ENCODE data around the gene GALK1. TPM values are rescaled to one million over a fixed set of nuclear protein-coding genes. Genes with fewer than 3 reads are reported as not detected.
A peak's percentile ranks its signal among the peaks of the same experiment; 100 is the strongest.

Gene GALK1
- polyA plus RNA-seq, 3 donors: 44.8 to 108 (median 84.3) TPM

DNA sequence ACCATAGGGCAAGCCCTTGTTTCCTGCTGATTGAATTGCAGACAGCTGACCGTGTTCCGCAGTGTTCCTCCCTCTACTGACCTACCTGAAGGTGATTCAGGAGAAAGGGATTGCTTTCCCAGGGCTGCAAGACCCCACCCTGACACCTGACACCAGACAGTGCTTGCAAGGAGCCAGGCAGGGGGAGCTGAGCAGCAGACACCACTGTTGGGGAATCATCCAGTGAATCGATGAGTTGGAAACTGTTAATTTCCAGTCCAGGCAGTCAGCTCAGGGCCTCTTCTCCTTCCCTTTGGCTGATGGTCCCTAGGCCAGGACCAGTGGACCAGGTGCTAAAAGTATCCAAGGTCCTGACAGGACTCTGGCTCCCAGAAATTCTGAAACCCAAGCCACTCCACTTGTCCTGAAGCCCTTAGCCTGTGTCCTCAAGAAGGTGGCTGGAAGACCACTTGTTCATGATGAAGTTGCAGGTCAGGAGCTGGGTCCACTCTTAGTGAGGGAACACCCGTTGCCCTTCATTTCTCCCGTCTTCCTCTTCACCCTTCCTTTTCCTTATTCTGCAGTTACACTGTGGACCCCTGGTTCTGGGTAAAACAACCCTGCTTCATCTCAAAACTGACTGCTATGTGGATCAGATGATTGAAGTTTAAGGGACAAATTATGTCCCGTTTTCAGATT is 10.1 kb upstream of the GALK1 start:
- no peaks in the 10 kb centered on the region for H3K9me3 ChIP-seq (replicated peaks in 1 of 2; ENCODE audit: control insufficient read depth in 1 of 2, insufficient read depth in 1 of 2, low read length in 2 of 2)
- peaks cover 0 to 8% (median 0%) of the 10 kb centered on the region in 7 donors for H3K9me3 Mint-ChIP-seq
- peaks cover 0 to 2% (median 1%) of the 10 kb centered on the region in 3 donors for H3K27me3 Mint-ChIP-seq (ENCODE audit: low read depth in 3 of 3)
- peaks cover 28 to 49% of the 10 kb centered on the region in 2 donors for H3K36me3 Mint-ChIP-seq
- peaks cover 22 to 41% of the 10 kb centered on the region in 2 donors for H3K36me3 ChIP-seq (replicated peaks in 1 of 2; ENCODE audit: control insufficient read depth in 1 of 2, insufficient read depth in 2 of 2, low read length in 2 of 2)
- WGBS (ENCODE audit: insufficient coverage): 80% methylated on average over 1 of the region's 6 CpGs
- TF ChIP-seq, protein P1, sequence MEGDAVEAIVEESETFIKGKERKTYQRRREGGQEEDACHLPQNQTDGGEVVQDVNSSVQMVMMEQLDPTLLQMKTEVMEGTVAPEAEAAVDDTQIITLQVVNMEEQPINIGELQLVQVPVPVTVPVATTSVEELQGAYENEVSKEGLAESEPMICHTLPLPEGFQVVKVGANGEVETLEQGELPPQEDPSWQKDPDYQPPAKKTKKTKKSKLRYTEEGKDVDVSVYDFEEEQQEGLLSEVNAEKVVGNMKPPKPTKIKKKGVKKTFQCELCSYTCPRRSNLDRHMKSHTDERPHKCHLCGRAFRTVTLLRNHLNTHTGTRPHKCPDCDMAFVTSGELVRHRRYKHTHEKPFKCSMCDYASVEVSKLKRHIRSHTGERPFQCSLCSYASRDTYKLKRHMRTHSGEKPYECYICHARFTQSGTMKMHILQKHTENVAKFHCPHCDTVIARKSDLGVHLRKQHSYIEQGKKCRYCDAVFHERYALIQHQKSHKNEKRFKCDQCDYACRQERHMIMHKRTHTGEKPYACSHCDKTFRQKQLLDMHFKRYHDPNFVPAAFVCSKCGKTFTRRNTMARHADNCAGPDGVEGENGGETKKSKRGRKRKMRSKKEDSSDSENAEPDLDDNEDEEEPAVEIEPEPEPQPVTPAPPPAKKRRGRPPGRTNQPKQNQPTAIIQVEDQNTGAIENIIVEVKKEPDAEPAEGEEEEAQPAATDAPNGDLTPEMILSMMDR (IDR thresholded peaks at IDR 0.05): no peak
- intact Hi-C loops (cut with micrococcal nuclease): loop anchor here (5.0 to 10.0 kb wide), 3 partner anchors 72 to 490 kb away; partner anchors contain the start of genes UBALD2 (in 1 of the 2) and WBP2 (in 1 of the 2)
- H3K4me1 ChIP-seq (ENCODE audit: control insufficient read depth in 1 of 2, insufficient read depth in 2 of 2, low read length in 2 of 2): peaks cover 19 to 25% of the 10 kb centered on the region in 2 donors
- H3K4me2 ChIP-seq (replicated peaks; ENCODE audit: extremely low read depth, low read length, poor library complexity, severe bottlenecking): peak overlapping the region; percentile 27
- H3K27ac ChIP-seq (ENCODE audit: low read depth in 1 of 2, low read length in 2 of 2): peak overlapping the region; percentile 11 to 95
- peak overlapping the region in 1 of 3 experiments; percentile 99 for H3K4me3 ChIP-seq (replicated peaks in 1 of 3; ENCODE audit: low read depth in 2 of 3, low read length in 3 of 3)
- peak overlapping the region in 6 of 7 donors; percentile 8 to 87 (median 65) for H3K27ac Mint-ChIP-seq
- no peaks in the 10 kb centered on the region for H3K27me3 ChIP-seq (ENCODE audit: control insufficient read depth in 2 of 2, insufficient read depth in 2 of 2, low read length in 2 of 2)
- no peak overlapping the region for H3K9ac ChIP-seq (ENCODE audit: insufficient read depth, low read length, poor library complexity, severe bottlenecking)
- no peak overlapping the region for H2AFZ ChIP-seq (ENCODE audit: insufficient read depth, low read depth, low read length, poor library complexity, severe bottlenecking)
- H3K4me1 Mint-ChIP-seq: peaks cover 24% of the 10 kb centered on the region
- peaks cover 57% of the 10 kb centered on the region for H4K20me1 ChIP-seq (ENCODE audit: insufficient read depth, low read length)
- H3K79me2 ChIP-seq (ENCODE audit: insufficient read depth, low read length): peaks cover 35% of the 10 kb centered on the region
- peak overlapping the region in 1 of 2 donors; percentile 99 for H3K4me3 Mint-ChIP-seq
- peak in 1 of 3 donors; percentile 11 for DNase-seq

DNA sequence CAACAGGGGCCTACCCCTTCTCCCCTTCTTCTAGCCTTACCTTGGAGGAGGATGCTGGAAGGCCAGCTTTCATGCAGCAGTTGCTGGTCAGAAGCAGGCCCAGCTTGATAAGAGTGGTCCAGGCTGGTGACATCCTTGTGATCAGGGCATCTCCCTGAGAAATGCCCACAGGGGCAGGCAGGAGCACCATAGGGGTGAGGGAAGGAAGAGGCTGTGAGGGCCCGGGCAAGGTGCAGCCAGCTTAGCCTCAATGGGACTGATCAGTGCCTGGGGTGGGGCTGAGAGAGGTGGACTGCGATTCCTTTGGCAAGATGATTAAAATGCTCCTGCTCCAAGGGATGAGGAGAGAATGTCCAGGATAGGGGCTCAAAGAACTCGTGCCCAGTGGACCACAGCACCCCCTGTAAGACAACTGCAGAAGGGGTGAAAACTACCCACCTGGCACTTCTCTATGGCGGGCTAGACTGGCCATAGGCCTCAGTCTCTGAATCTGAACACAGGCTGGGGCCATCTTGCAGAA is 9.5 kb upstream of the GALK1 start:
- Histone ChIP-seq H3K27me3 (ENCODE audit: control insufficient read depth in 2 of 2, insufficient read depth in 2 of 2, low read length in 2 of 2) (no peaks in the 10 kb centered on the region), H3K9ac (ENCODE audit: insufficient read depth, low read length, poor library complexity, severe bottlenecking) (no peak overlapping the region), H3K36me3 (replicated peaks in 1 of 2; ENCODE audit: control insufficient read depth in 1 of 2, insufficient read depth in 2 of 2, low read length in 2 of 2) (peaks cover 22 to 41% of the 10 kb centered on the region in 2 donors), H3K4me1 (ENCODE audit: control insufficient read depth in 1 of 2, insufficient read depth in 2 of 2, low read length in 2 of 2) (peaks cover 17 to 22% of the 10 kb centered on the region in 2 donors), H4K20me1 (ENCODE audit: insufficient read depth, low read length) (peaks cover 57% of the 10 kb centered on the region), H3K79me2 (ENCODE audit: insufficient read depth, low read length) (peaks cover 35% of the 10 kb centered on the region), H3K4me3 (replicated peaks in 1 of 3; ENCODE audit: low read depth in 2 of 3, low read length in 3 of 3) (peak overlapping the region in 1 of 3 experiments; percentile 99), H3K27ac (ENCODE audit: low read depth in 1 of 2, low read length in 2 of 2) (peak overlapping the region; percentile 11 to 95), H3K9me3 (replicated peaks in 1 of 2; ENCODE audit: control insufficient read depth in 1 of 2, insufficient read depth in 1 of 2, low read length in 2 of 2) (no peaks in the 10 kb centered on the region), H2AFZ (ENCODE audit: insufficient read depth, low read depth, low read length, poor library complexity, severe bottlenecking) (no peak overlapping the region), H3K4me2 (replicated peaks; ENCODE audit: extremely low read depth, low read length, poor library complexity, severe bottlenecking) (no peak overlapping the region)
- Mint-ChIP-seq H3K4me3 (peak overlapping the region in 1 of 2 donors; percentile 99), H3K4me1 (peaks cover 21% of the 10 kb centered on the region), H3K9me3 (peaks cover 0 to 8% (median 0%) of the 10 kb centered on the region in 7 donors), H3K27ac (peak overlapping the region in 5 of 7 donors; percentile 42 to 87 (median 54)), H3K36me3 (peaks cover 25 to 49% of the 10 kb centered on the region in 2 donors), H3K27me3 (ENCODE audit: low read depth in 3 of 3) (peaks cover 0 to under 1% (median under 1%) of the 10 kb centered on the region in 3 donors)
- intact Hi-C loops (cut with micrococcal nuclease): loop anchor here in 1 of 2 donors (10.0 kb wide), 1 partner anchor 490 kb away; the partner anchor contains the start of gene UBALD2
- WGBS (ENCODE audit: insufficient coverage): 96% methylated on average over 2 of the region's 4 CpGs
- TF ChIP-seq, protein P1 (IDR thresholded peaks at IDR 0.05): no peak
- peak in 1 of 3 donors; percentile 14 for DNase-seq
